HepG2 (cell line): ENCODE measurements around the gene TPRG1L. TPM values are rescaled to one million over a fixed set of nuclear protein-coding genes. Genes with fewer than 3 reads are reported as not detected.

ENCODE experiments used
- BCLAF1 ChIP-seq: fragments of 450-650 bp; IDR thresholded peaks from 2 replicates; pipeline ENCODE4 v1.6.1; 2017; ENCODE audit warnings: mild to moderate bottlenecking
- DMTF1 ChIP-seq: sonication (generic); formaldehyde crosslinking; IDR thresholded peaks from 2 replicates; pipeline ENCODE4 v1.4.0; 2020; ENCODE audit warnings: mild to moderate bottlenecking, missing genetic modification reagents
- HHEX ChIP-seq: IDR thresholded peaks from 2 replicates; pipeline ENCODE4 v1.6.1; 2016; ENCODE audit warnings: control low read depth
- HOXD1 ChIP-seq: sonication (generic); formaldehyde crosslinking; IDR thresholded peaks from 2 replicates; pipeline ENCODE4 v1.5.0; 2020; ENCODE audit warnings: missing genetic modification reagents
- KDM4B ChIP-seq: sonication (generic); formaldehyde crosslinking; IDR thresholded peaks from 2 replicates; pipeline ENCODE4 v1.4.0; 2020; ENCODE audit warnings: missing genetic modification reagents
- KLF11 ChIP-seq: IDR thresholded peaks from 2 replicates; pipeline ENCODE4 v1.6.1; 2016; ENCODE audit warnings: missing compliant biosample characterization
- MBD4 ChIP-seq: IDR thresholded peaks from 2 replicates; pipeline ENCODE4 v1.6.1; 2012; ENCODE audit warnings: low read length, inconsistent platforms, borderline replicate concordance
- MXD4 ChIP-seq: IDR thresholded peaks from 2 replicates; pipeline ENCODE4 v1.6.1; 2016; ENCODE audit warnings: mild to moderate bottlenecking, missing biosample characterization, missing genetic modification reagents
- MXI1 ChIP-seq: IDR thresholded peaks from 3 replicates; pipeline ENCODE4 v1.6.1; 2012; ENCODE audit warnings: low read depth, low read length, inconsistent platforms, borderline replicate concordance
- PAWR ChIP-seq: sonication (generic); formaldehyde crosslinking; IDR thresholded peaks from 2 replicates; pipeline ENCODE4 v1.4.0; 2020; ENCODE audit warnings: missing genetic modification reagents, mild to moderate bottlenecking, borderline replicate concordance
- PBX3 ChIP-seq: sonication (generic); formaldehyde crosslinking; IDR thresholded peaks from 2 replicates; pipeline ENCODE4 v1.8.1; 2023; ENCODE audit warnings: missing genetic modification reagents, inconsistent platforms, borderline replicate concordance
- RBFOX2 ChIP-seq: fragments of 200-400 bp; formaldehyde crosslinking; IDR thresholded peaks from 2 replicates; pipeline ENCODE4 v1.6.1; 2017; ENCODE audit warnings: low read depth, mild to moderate bottlenecking, low read length
- TBL1XR1 ChIP-seq: fragments of 150-350 bp; IDR thresholded peaks from 2 replicates; pipeline ENCODE4 v1.6.1; 2014; ENCODE audit warnings: borderline replicate concordance, low read length; ENCODE audit not compliant: partially characterized antibody
- TFDP1 ChIP-seq: IDR thresholded peaks from 2 replicates; pipeline ENCODE4 v1.6.1; 2016; ENCODE audit warnings: missing compliant biosample characterization, missing genetic modification reagents, borderline replicate concordance
- ZBTB26 ChIP-seq: IDR thresholded peaks from 2 replicates; pipeline ENCODE4 v1.6.1; 2016; ENCODE audit warnings: missing compliant biosample characterization, missing genetic modification reagents, borderline replicate concordance
- ZFP36L1 ChIP-seq: sonication (generic); formaldehyde crosslinking; IDR thresholded peaks from 2 replicates; pipeline ENCODE4 v1.8.0; 2022; ENCODE audit warnings: mild to moderate bottlenecking, missing genetic modification reagents, moderate library complexity
- ZNF549 ChIP-seq: sonication (generic); formaldehyde crosslinking; IDR thresholded peaks from 2 replicates; pipeline ENCODE4 v1.5.0; 2020; ENCODE audit warnings: missing genetic modification reagents
- ZNF672 ChIP-seq: sonication (generic); formaldehyde crosslinking; IDR thresholded peaks from 2 replicates; pipeline ENCODE4 v1.8.1; 2022; ENCODE audit warnings: missing genetic modification reagents
- ZNF770 ChIP-seq: sonication (generic); formaldehyde crosslinking; IDR thresholded peaks from 2 replicates; pipeline ENCODE4 v1.5.0; 2020; ENCODE audit warnings: mild to moderate bottlenecking, missing genetic modification reagents
- polyA plus RNA-seq, 8 experiments: library from polyadenylated mRNA; depleted of rRNA in 3 of 8; stranded (reverse) in 7 of 8; unstranded in 1 of 8; fragments of >200 nt; fragmentation: Illumina TruSeq in 4 of 8; extraction: Trizol in 4 of 8; gene quantifications; 2 replicates each; pipeline versions ENCODE4 v1.2.1 to v1.2.3, GENCODE V29; 2011 to 2016; ENCODE audit warnings: low read depth in 4 of 8, missing spikeins in 1 of 8, mixed read lengths in 1 of 8; ENCODE audit not compliant: insufficient read depth in 1 of 8
- total RNA-seq, 5 experiments: library from RNA; depleted of rRNA; stranded (reverse); fragments of >200 nt; fragmentation: Illumina TruSeq; extraction: Trizol; gene quantifications; 2 replicates each; pipeline ENCODE4 v1.2.3, GENCODE V29; 2016; ENCODE audit warnings: low read depth in 1 of 5

TPRG1L gene
- total and polyA plus RNA-seq, 2 of the 13 experiments (the other 11 are each of a cell fraction or from before 2014, with no cell fraction given) = 21.3 to 37.4 TPM

GRCh38 chr1:3668585-3669300, 43.9 kb downstream of the TPRG1L start (continued):
- TF ChIP-seq KDM4B (CRISPR knock-in tag) (peak; percentile 82), MBD4 (no peak), MXI1 (peak; percentile 99), HOXD1 (CRISPR knock-in tag) (peak; percentile 76; the same call in 1 of the 2 replicates), PAWR (CRISPR knock-in tag) (no peak), ZNF672 (CRISPR knock-in tag) (no peak), BCLAF1 (no peak), ZFP36L1 (no peak), TFDP1 (peak; percentile 50; the same call in 1 of the 2 replicates), ZNF770 (CRISPR knock-in tag) (no peak), TBL1XR1 (no peak), DMTF1 (CRISPR knock-in tag) (no peak), ZBTB26 (CRISPR knock-in tag) (no peak; the same call in 1 of the 2 replicates), MXD4 (peak; percentile 99), PBX3 (CRISPR knock-in tag) (no peak), HHEX (CRISPR knock-in tag) (no peak), KLF11 (CRISPR knock-in tag) (0 out of 2 replicates have a peak, but pooled peaks have one; percentile 25), ZNF549 (CRISPR knock-in tag) (no peak), RBFOX2 (peak; percentile 40; the same call in 1 of the 2 replicates)
